CD4-positive, alpha-beta memory T cell (primary cell): ENCODE measurements around the gene BPIFB6. TPM values are rescaled to one million over a fixed set of nuclear protein-coding genes. Genes with fewer than 3 reads are reported as not detected.

Experiments
- CTCF ChIA-PET: fragments of 350-600 bp; sonication (Branson Sonifier 250); formaldehyde crosslinking; loops from one replicate; lab custom pipeline; 2021; ENCODE audit warnings: inconsistent platforms; ENCODE audit not compliant: partially characterized antibody; lab: Charles Lee
- POLR2A ChIA-PET: fragments of 350-600 bp; sonication (Branson Sonifier 250); formaldehyde crosslinking; loops from one replicate; lab custom pipeline; 2021; ENCODE audit not compliant: partially characterized antibody; lab: Charles Lee
- DNase-seq, 5 donors: peaks; one replicate each; pipeline versions ENCODE4 v3.0.0 to v3.0.0-alpha.2; 2020 to 2022; ENCODE audit warnings: mixed read lengths in 1 of 5
- H3K27ac ChIP-seq: one replicate; pipeline ENCODE4 v1.7.0; 2013; ENCODE audit warnings: low read depth, low read length
- H3K27me3 ChIP-seq: 2 replicates; pipeline ENCODE4 v1.7.0; 2013; ENCODE audit warnings: mild to moderate bottlenecking, low read length, moderate library complexity; ENCODE audit not compliant: insufficient read depth
- H3K36me3 ChIP-seq: 2 replicates; pipeline ENCODE4 v1.7.0; 2013; ENCODE audit warnings: mild to moderate bottlenecking, low read length, moderate library complexity; ENCODE audit not compliant: insufficient read depth
- H3K4me1 ChIP-seq: 2 replicates; pipeline ENCODE4 v1.7.0; 2013; ENCODE audit warnings: mild to moderate bottlenecking, low read length, moderate library complexity; ENCODE audit not compliant: insufficient read depth
- H3K4me3 ChIP-seq, 2 donors: one replicate each; pipeline ENCODE4 v1.7.0; 2013; ENCODE audit warnings: low read length in 2 of 2, mild to moderate bottlenecking in 1 of 2
- H3K9me3 ChIP-seq, 2 donors: one replicate each; pipeline ENCODE4 v1.7.0; 2013; ENCODE audit warnings: low read length in 2 of 2, control low read depth in 1 of 2; ENCODE audit not compliant: control insufficient read depth in 1 of 2
- H3K27ac Mint-ChIP-seq, 7 donors: one replicate each; pipeline ENCODE4 v1.8.0; 2020 to 2021; ENCODE audit warnings: mixed read lengths in 7 of 7, mild to moderate bottlenecking in 6 of 7, inconsistent platforms in 3 of 7, moderate library complexity in 3 of 7
- H3K27me3 Mint-ChIP-seq, 2 donors: one replicate each; pipeline ENCODE4 v1.8.0; 2020 to 2021; ENCODE audit warnings: mixed read lengths in 2 of 2
- H3K36me3 Mint-ChIP-seq, 2 donors: one replicate each; pipeline ENCODE4 v1.8.0; 2020 to 2021; ENCODE audit warnings: mixed read lengths in 2 of 2, inconsistent platforms in 1 of 2, mild to moderate bottlenecking in 1 of 2
- H3K4me1 Mint-ChIP-seq, 4 donors: one replicate each; pipeline ENCODE4 v1.8.0; 2020 to 2021; ENCODE audit warnings: mixed read lengths in 4 of 4, mild to moderate bottlenecking in 1 of 4
- H3K4me3 Mint-ChIP-seq, 8 donors: one replicate each; pipeline ENCODE4 v1.8.0; 2020 to 2021; ENCODE audit warnings: mixed read lengths in 8 of 8, mild to moderate bottlenecking in 7 of 8, moderate library complexity in 6 of 8, inconsistent platforms in 3 of 8
- H3K9me3 Mint-ChIP-seq, 8 donors: one replicate each; pipeline ENCODE4 v1.8.0; 2020 to 2021; ENCODE audit warnings: mixed read lengths in 8 of 8, mild to moderate bottlenecking in 5 of 8, inconsistent platforms in 3 of 8, moderate library complexity in 1 of 8
- intact Hi-C: fragments of 100-400 bp; cut with micrococcal nuclease; formaldehyde crosslinking; loops from one replicate; pipeline ENCODE4 v1.15.1; 2023
- polyA plus RNA-seq, 2 donors: library from polyadenylated mRNA; unstranded; fragments of 300-500 nt; fragmentation: Illumina TruSeq; gene quantifications; one replicate each; pipeline ENCODE4 v1.2.3, GENCODE V29; 2021
- total RNA-seq, 2 experiments: library from RNA; stranded (reverse); gene quantifications; one replicate each; pipeline ENCODE4 v1.2.3, GENCODE V29; 2021

Gene BPIFB6
- total and polyA plus RNA-seq, 4 experiments from 2014 or later: not detected

- ChIA-PET POLR2A (no interaction called here), CTCF (interaction anchor here (1.3 kb wide), 1 partner anchor 46 kb away, joined by 3 read pairs; no protein-coding TSS in a partner anchor)
- Histone ChIP-seq H3K36me3 (no peaks in the 10 kb centered on the region), H3K4me1 (no peaks in the 10 kb centered on the region), H3K27me3 (no peaks in the 10 kb centered on the region), H3K27ac (no peak overlapping the region), H3K4me3 (no peak overlapping the region), H3K9me3 (no peaks in the 10 kb centered on the region)
- peak overlapping the region in 1 of 7 donors; percentile 12 for H3K27ac Mint-ChIP-seq
- peaks cover 0 to 12% (median 8%) of the 10 kb centered on the region in 4 donors for H3K4me1 Mint-ChIP-seq
- no peaks in the 10 kb centered on the region for H3K27me3 Mint-ChIP-seq
- no peaks in the 10 kb centered on the region for H3K9me3 Mint-ChIP-seq
- no peak for DNase-seq
- intact Hi-C loops: no loop called here
- H3K4me3 Mint-ChIP-seq: no peak overlapping the region
- no peaks in the 10 kb centered on the region for H3K36me3 Mint-ChIP-seq
Measured at GRCh38 chr20:33012327-33013189, 18.9 kb upstream of the BPIFB6 start.

DNA sequence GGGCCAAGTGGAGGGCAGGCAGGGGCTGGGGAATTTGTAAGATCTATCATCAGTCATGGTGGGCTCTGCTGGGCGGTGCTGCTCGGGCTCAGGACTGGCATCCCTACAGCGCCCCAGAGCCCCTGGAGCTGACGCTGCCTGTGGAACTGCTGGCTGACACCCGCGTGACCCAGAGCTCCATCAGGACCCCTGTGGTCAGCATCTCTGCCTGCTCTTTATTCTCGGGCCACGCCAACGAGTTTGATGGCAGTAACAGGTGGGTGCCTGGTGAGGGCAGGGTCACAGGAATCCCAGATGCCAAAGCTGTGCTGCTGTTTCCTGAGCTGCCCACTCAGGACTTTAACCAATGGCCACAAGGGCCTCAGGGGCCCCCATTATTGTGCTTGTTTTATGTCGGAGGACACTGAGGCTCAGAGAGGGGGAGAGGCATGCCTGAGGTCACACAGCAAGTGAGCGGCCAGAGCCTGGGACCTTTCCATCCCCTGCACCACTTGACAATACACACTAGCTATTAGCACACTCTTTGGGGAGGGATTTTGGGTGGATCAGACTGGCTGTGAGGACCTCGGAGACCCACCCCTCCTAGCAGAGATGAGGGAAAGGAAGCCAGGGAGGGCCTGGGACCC is 17.6 kb upstream of the BPIFB6 start:
- Histone ChIP-seq H3K27me3 (no peaks in the 10 kb centered on the region), H3K4me1 (no peaks in the 10 kb centered on the region), H3K4me3 (no peak overlapping the region), H3K36me3 (no peaks in the 10 kb centered on the region), H3K9me3 (no peaks in the 10 kb centered on the region), H3K27ac (no peak overlapping the region)
- Mint-ChIP-seq H3K4me3 (no peak overlapping the region), H3K36me3 (no peaks in the 10 kb centered on the region), H3K9me3 (no peaks in the 10 kb centered on the region), H3K27ac (no peak overlapping the region), H3K4me1 (peaks cover 0 to 14% (median 8%) of the 10 kb centered on the region in 4 donors), H3K27me3 (no peaks in the 10 kb centered on the region)
- POLR2A ChIA-PET: no interaction called here
- DNase-seq: no peak
- intact Hi-C loops: no loop called here
- CTCF ChIA-PET: interaction anchor here (1.3 kb wide), 1 partner anchor 47 kb away, joined by 3 read pairs; no protein-coding TSS in a partner anchor

DNA sequence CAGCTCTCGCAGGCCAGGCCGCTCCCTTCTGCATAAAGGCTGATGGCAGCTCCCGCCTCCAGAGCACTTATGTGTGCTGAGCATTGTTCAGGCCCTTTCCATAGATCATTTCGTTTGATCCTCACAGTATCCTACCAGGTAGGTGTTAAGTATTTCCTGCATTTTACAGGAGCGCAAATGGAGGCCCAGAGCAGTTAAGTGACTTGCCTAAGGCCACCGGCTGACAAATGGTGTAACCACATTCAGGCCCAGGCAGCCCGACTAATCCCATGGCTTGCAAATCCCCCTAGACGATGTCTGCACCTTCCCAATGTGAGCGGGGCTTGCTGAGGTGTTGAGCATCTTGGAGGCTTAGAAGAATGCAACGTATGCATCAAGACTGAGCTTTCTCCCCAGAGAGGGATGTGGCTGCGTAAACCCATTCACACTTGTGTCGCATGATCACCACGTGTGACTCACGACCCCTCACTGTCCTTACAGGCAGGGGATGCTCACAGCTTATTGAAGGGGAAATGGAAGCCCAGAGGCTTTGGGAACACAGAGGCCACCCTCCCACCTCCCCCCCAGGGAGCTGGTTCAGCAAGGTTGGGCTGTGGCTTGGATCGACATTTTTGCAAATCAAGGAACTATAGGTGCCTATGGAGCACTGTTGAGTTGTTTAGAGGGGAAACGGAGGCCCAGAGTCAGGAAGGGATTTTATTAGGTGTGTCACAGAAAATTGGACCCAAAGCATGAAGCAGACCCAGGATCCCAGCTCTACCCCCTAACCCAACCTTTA is 16.9 kb upstream of the BPIFB6 start:
- ChIA-PET CTCF (no interaction called here), POLR2A (no interaction called here)
- no peaks in the 10 kb centered on the region for H3K36me3 Mint-ChIP-seq
- DNase-seq: no peak
- Histone ChIP-seq H3K27me3 (no peaks in the 10 kb centered on the region), H3K9me3 (no peaks in the 10 kb centered on the region), H3K4me1 (no peaks in the 10 kb centered on the region), H3K4me3 (no peak overlapping the region), H3K27ac (no peak overlapping the region), H3K36me3 (no peaks in the 10 kb centered on the region)
- no peak overlapping the region for H3K4me3 Mint-ChIP-seq
- H3K4me1 Mint-ChIP-seq: peaks cover 0 to 14% (median 9%) of the 10 kb centered on the region in 4 donors
- H3K27me3 Mint-ChIP-seq: no peaks in the 10 kb centered on the region
- intact Hi-C loops: no loop called here
- peak overlapping the region in 1 of 7 donors; percentile 36 for H3K27ac Mint-ChIP-seq
- no peaks in the 10 kb centered on the region for H3K9me3 Mint-ChIP-seq

DNA sequence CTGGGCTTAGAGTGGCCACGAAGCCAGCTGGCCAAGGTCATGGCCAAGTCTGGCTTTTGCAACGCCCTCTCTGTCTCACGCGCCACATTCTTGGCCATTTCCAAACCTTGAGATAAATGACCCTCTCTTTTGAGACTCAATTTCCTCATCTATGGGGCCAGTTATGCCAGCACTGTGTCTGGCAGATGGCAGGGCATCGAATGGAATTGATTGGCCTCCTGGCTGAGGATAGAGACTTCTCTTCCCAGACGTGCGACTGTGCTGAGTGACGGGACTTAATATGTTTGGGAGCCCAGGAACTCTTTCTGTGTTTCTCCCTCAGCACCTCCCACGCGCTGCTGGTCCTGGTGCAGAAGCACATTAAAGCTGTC is 16.3 kb upstream of the BPIFB6 start:
- Histone ChIP-seq H3K27ac (no peak overlapping the region), H3K27me3 (no peaks in the 10 kb centered on the region), H3K4me1 (no peaks in the 10 kb centered on the region), H3K4me3 (no peak overlapping the region), H3K36me3 (no peaks in the 10 kb centered on the region), H3K9me3 (no peaks in the 10 kb centered on the region)
- no peaks in the 10 kb centered on the region for H3K27me3 Mint-ChIP-seq
- H3K36me3 Mint-ChIP-seq: no peaks in the 10 kb centered on the region
- H3K4me3 Mint-ChIP-seq: no peak overlapping the region
- intact Hi-C loops: no loop called here
- ChIA-PET CTCF (no interaction called here), POLR2A (no interaction called here)
- peak overlapping the region in 2 of 7 donors; percentile 36 to 48 for H3K27ac Mint-ChIP-seq
- no peaks in the 10 kb centered on the region for H3K9me3 Mint-ChIP-seq
- H3K4me1 Mint-ChIP-seq: peaks cover 0 to 14% (median 9%) of the 10 kb centered on the region in 4 donors
- no peak for DNase-seq

DNA sequence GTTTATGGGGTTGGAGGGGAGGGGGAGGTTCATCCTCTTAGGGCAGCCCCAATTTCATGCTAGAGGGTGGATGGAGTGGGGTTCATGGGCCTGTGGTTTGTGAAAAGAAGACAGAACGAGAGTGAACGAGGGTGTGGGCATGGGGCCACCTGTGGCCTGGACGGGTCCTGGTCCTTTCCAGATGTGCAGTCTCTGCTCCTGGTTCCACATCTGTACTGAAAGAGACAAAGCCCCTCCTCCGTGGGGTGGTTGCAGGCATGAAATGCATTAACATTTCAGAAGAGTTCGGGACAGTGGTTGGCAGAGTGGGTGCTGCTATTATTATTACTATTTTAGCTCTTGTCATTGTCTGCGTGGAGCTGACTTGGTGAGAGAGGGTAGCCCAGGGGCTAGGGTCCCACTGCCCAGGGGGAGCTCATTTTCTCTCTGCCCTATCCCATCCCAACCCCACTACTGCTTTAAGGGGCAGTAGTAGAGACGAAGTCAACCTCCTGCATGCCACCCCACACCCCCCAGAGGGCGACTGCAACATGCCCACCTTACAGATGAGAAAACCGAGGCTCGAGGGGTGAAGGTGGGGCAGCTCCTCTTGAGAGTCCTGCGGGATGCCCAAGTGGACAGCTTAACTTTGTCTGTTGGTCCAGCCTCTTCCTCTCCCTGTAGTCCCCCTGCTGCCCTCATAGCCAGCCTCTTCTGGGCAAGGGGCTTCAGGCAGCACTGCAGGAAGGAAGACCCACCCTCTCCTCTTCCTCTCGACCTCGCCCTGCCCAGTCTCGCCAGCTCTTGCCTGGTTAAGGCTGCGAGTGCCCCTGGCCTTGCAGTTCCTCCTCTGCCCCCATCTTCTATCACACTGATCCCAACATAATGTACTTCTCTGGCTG is 15.5 kb upstream of the BPIFB6 start:
- H3K27me3 ChIP-seq: no peaks in the 10 kb centered on the region
- no peaks in the 10 kb centered on the region for H3K4me1 ChIP-seq
- DNase-seq: no peak
- no peak overlapping the region for H3K4me3 ChIP-seq
- peaks cover 0 to 14% (median 9%) of the 10 kb centered on the region in 4 donors for H3K4me1 Mint-ChIP-seq
- H3K9me3 ChIP-seq: no peaks in the 10 kb centered on the region
- H3K27ac ChIP-seq: no peak overlapping the region
- H3K4me3 Mint-ChIP-seq: no peak overlapping the region
- H3K36me3 ChIP-seq: no peaks in the 10 kb centered on the region
- intact Hi-C loops: no loop called here
- no peaks in the 10 kb centered on the region for H3K27me3 Mint-ChIP-seq
- no peaks in the 10 kb centered on the region for H3K9me3 Mint-ChIP-seq
- ChIA-PET CTCF (no interaction called here), POLR2A (no interaction called here)
- H3K36me3 Mint-ChIP-seq: no peaks in the 10 kb centered on the region
- H3K27ac Mint-ChIP-seq: no peak overlapping the region

- CTCF ChIA-PET: no interaction called here
Measured at GRCh38 chr20:33016581-33017109, 14.8 kb upstream of the BPIFB6 start.

More at GRCh38 chr20:33016581-33017109, 14.8 kb upstream of the BPIFB6 start:
- Mint-ChIP-seq H3K27me3 (no peaks in the 10 kb centered on the region), H3K9me3 (no peaks in the 10 kb centered on the region), H3K4me3 (no peak overlapping the region), H3K4me1 (peaks cover 0 to 16% (median 9%) of the 10 kb centered on the region in 4 donors), H3K36me3 (no peaks in the 10 kb centered on the region), H3K27ac (no peak overlapping the region)
- POLR2A ChIA-PET: no interaction called here
- DNase-seq: no peak
- H3K9me3 ChIP-seq: no peaks in the 10 kb centered on the region
- H3K4me3 ChIP-seq: no peak overlapping the region
- intact Hi-C loops: no loop called here
- H3K36me3 ChIP-seq: no peaks in the 10 kb centered on the region
- H3K27ac ChIP-seq: no peak overlapping the region
- no peaks in the 10 kb centered on the region for H3K4me1 ChIP-seq
- no peaks in the 10 kb centered on the region for H3K27me3 ChIP-seq
